ENCODE data around the gene HNRNPU.

Gene HNRNPU

DNA sequence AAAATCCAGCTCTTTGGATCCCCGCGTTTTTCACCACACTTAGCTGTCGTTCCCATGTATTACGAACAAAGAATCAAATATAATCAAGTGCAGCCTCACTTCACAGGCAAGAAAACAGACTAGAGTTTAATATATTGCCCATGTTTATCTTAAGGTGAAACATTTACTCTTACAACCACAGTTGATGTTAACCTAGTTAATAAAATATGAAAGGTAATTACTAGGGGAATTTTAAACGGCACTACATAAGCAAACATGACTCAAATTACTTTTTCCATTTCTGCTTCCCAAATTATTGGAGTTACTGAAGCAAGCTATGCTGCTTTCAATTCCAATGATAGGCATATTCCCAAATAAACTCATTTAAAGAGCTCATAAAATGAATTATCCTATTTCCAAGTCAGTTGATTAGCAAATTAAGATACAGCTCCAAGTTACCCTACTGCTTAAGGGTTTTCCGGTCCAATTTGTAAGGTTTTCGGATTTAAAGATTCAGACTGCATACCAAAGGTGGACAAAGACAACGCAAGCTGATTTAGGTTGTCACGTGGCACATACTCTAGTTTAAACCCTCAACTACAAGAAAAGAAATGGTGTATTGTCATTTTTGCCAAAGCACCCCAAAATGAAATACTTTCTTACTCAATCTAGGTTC, 22.9 kb downstream of the HNRNPU start:
- no peak for DNase-seq (ENCODE audit: low read depth)
- TF ChIP-seq, protein P1, sequence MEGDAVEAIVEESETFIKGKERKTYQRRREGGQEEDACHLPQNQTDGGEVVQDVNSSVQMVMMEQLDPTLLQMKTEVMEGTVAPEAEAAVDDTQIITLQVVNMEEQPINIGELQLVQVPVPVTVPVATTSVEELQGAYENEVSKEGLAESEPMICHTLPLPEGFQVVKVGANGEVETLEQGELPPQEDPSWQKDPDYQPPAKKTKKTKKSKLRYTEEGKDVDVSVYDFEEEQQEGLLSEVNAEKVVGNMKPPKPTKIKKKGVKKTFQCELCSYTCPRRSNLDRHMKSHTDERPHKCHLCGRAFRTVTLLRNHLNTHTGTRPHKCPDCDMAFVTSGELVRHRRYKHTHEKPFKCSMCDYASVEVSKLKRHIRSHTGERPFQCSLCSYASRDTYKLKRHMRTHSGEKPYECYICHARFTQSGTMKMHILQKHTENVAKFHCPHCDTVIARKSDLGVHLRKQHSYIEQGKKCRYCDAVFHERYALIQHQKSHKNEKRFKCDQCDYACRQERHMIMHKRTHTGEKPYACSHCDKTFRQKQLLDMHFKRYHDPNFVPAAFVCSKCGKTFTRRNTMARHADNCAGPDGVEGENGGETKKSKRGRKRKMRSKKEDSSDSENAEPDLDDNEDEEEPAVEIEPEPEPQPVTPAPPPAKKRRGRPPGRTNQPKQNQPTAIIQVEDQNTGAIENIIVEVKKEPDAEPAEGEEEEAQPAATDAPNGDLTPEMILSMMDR (IDR thresholded peaks at IDR 0.05; ENCODE audit: insufficient read depth, low read depth, low read length, missing control alignments), result no peak
- H3K4me3 ChIP-seq (ENCODE audit: low read depth, low read length), result no peak overlapping the region

DNA sequence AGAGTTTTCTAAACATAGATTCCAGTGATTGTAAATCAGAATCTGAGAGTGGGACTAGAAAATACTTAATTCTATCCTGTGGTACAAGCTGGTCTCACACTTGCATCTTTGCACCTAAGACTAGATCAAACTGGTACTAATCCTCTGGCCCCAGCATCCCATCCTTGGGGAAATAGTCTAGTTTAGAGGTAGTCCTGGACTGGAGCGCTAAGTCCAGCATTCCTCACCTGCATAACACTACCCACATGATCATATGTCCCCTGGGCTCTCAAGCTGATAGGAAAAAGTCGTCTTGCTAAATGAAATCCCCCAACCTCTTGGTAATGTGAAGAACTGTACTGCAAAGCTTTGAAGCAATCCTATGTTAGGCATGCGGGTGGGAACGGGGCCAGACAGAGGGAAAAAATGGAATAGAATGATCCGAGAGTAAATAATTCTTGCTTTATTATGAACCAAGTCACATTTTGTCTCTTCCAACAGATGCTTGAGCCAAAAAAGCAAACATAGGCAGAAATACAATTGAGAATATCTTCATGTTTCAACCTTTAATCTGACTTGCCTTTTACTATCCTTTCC, 24.0 kb downstream of the HNRNPU start:
- DNase-seq (ENCODE audit: low read depth), result no peak
- no peak overlapping the region for H3K4me3 ChIP-seq (ENCODE audit: low read depth, low read length)
- TF ChIP-seq, protein P1 (IDR thresholded peaks at IDR 0.05; ENCODE audit: insufficient read depth, low read depth, low read length, missing control alignments), result no peak

DNA sequence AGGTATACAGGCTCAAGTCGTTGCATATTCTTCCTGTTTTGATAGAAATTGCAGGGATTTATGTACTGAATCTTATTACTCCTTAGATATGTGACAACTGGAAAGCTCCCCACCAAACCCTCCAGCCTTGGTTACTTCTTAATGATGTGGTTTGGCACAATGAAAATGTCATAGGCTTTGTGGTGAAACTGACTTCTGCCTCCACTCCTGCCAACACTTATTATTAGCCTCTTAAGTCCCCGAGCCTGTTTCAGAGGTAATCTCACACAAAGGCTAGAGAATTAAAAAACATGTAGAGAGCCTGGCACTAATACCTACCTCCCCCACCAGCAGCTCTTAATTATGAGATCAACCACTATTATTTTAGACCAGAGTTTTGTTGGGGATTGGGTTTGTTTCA, 24.7 kb downstream of the HNRNPU start:
- TF ChIP-seq, protein P1 (IDR thresholded peaks at IDR 0.05; ENCODE audit: insufficient read depth, low read depth, low read length, missing control alignments), result no peak

DNA sequence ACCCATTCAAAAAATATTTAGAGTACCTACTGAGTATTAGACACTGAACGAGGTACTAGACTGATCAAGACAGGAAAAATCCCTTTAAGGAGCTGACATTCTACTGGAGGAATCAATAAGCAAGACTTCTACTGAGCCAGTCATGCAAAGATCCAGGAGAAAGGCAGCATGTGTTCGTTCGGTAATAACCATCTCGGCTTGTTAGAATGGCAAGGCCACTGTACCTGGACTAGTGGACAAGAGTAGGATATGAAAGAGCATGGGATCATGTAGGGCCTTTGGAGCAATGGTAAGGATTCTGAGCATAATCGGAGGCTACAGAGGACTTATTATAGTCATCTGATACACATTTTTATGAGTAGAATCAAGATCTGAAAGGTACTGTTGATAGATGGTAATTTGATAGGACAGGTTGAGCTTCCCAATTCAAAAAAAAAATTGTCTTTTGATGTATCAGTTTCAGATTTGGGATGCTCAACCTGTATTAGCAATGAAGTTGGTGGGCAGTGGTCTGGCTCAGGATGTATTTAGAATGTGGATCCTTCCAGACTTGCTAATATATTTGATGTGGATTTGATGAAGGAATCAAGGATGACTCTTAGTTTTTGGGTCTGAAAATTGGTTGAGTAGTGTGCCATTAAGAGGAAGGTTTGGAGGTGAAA, 26.6 kb downstream of the HNRNPU start:
- H3K4me3 ChIP-seq (ENCODE audit: low read depth, low read length), result peak overlapping the region; percentile 99
- TF ChIP-seq, protein P1 (IDR thresholded peaks at IDR 0.05; ENCODE audit: insufficient read depth, low read depth, low read length, missing control alignments), result no peak
- peak; percentile 28 for DNase-seq (ENCODE audit: low read depth)

More for the DNA sequence above, 24.7 kb downstream of the HNRNPU start:
- H3K4me3 ChIP-seq (ENCODE audit: low read depth, low read length), result no peak overlapping the region
- peak; percentile 29 for DNase-seq (ENCODE audit: low read depth)

DNA sequence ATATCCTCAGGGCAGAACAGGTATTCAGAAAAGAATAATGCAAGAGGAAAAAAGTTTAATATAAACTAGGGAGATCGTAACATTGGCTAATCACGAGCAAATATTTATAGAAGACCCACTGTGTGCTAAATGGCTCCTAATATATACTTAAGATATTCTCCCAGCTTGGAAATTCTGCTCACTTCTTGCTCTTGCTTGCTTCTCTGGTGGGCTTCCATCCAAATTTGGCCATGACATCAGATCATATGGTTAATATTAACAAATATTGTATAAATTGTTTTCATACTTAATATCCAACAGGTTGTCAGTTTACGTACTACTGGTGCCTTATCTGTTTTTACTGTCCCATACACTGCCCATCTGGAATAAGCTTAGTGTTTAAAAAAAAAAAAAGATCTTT, 27.8 kb downstream of the HNRNPU start:
- TF ChIP-seq, protein P1 (IDR thresholded peaks at IDR 0.05; ENCODE audit: insufficient read depth, low read depth, low read length, missing control alignments), result no peak
- H3K4me3 ChIP-seq (ENCODE audit: low read depth, low read length), result peak overlapping the region; percentile 99
- DNase-seq (ENCODE audit: low read depth), result no peak

DNA sequence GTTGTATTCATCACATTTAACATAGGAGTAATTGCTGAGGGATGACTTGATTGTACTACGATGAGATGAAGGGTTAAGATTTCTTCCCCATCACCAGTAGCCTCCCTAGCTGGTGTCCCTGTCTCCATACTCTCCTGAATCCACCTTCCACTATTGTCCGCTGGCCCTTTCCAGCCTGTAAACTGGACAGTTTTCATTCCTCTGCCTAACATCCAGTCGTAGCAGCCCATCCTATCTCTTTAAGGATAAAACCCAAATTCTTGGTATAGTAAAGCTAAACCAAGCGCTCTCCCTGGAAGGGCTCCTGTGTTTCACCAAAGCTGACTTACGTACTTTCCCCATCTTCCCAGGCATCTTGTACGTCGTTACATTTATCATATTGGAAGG, 28.2 kb downstream of the HNRNPU start:
- peak overlapping the region; percentile 99 for H3K4me3 ChIP-seq (ENCODE audit: low read depth, low read length)
- TF ChIP-seq, protein P1 (IDR thresholded peaks at IDR 0.05; ENCODE audit: insufficient read depth, low read depth, low read length, missing control alignments), result no peak
- DNase-seq (ENCODE audit: low read depth), result peak; percentile 21

Data from GM12865 (cell line).